Stimulated activated CD4-positive, alpha-beta T cell treated with anti-CD3 and anti-CD28 coated beads, Interleukin-4, amount 100 ng/mL, for 1 hour (primary cell): ENCODE results near the gene FLOT1.

Source experiments
- DNase-seq: peaks from one replicate; pipeline ENCODE4 v3.0.0-alpha.2; 2020

Gene FLOT1

GRCh38 chr6:30742316-30743098 is at the start of gene FLOT1:
Gene FLOT1, minus strand, starts transcription at chr6:30742687. Its CDS starts 498 bp downstream, at chr6:30742189.
- DNase-seq = peak; percentile 91

GRCh38 chr6:30790724-30791383 is 48.4 kb upstream of the FLOT1 start:
- DNase-seq = no peak

- no peak for DNase-seq
Measured at GRCh38 chr6:30789606-30790005, 47.1 kb upstream of the FLOT1 start.

- no peak for DNase-seq
Measured at GRCh38 chr6:30787954-30788353, 45.5 kb upstream of the FLOT1 start.

- DNase-seq = no peak
Measured at GRCh38 chr6:30782425-30783014, 40.0 kb upstream of the FLOT1 start.

- DNase-seq = peak; percentile 24
Measured at GRCh38 chr6:30781743-30782424, 39.4 kb upstream of the FLOT1 start.

GRCh38 chr6:30781395-30781742 is 38.9 kb upstream of the FLOT1 start:
- DNase-seq = no peak

- no peak for DNase-seq
Measured at GRCh38 chr6:30780642-30780920, 38.1 kb upstream of the FLOT1 start.

- DNase-seq = no peak
Measured at GRCh38 chr6:30779850-30780641, 37.6 kb upstream of the FLOT1 start.

- no peak for DNase-seq
Measured at GRCh38 chr6:30778001-30778635, 35.6 kb upstream of the FLOT1 start.

GRCh38 chr6:30777155-30777485 is 34.6 kb upstream of the FLOT1 start:
- no peak for DNase-seq

- DNase-seq = no peak
Measured at GRCh38 chr6:30776390-30777154, 34.1 kb upstream of the FLOT1 start.

GRCh38 chr6:30775104-30775503 is 32.6 kb upstream of the FLOT1 start:
- no peak for DNase-seq

- DNase-seq = no peak
Measured at GRCh38 chr6:30774701-30775100, 32.2 kb upstream of the FLOT1 start.

- no peak for DNase-seq
Measured at GRCh38 chr6:30770592-30770991, 28.1 kb upstream of the FLOT1 start.

- DNase-seq = no peak
Measured at GRCh38 chr6:30769853-30770524, 27.5 kb upstream of the FLOT1 start.

- peak; percentile 83 for DNase-seq
Measured at GRCh38 chr6:30769088-30769852, 26.8 kb upstream of the FLOT1 start.

GRCh38 chr6:30768634-30769087 is 26.2 kb upstream of the FLOT1 start:
- no peak for DNase-seq

- DNase-seq = no peak
Measured at GRCh38 chr6:30767944-30768301, 25.4 kb upstream of the FLOT1 start.

- DNase-seq = no peak
Measured at GRCh38 chr6:30767158-30767943, 24.9 kb upstream of the FLOT1 start.
